Endothelial cell of umbilical vein (primary cell): ENCODE measurements around the gene CELSR1. TPM values are rescaled to one million over a fixed set of nuclear protein-coding genes. Genes with fewer than 3 reads are reported as not detected.

Source experiments
- BruUV-seq: library from RNA; stranded (reverse); fragments of 400-500 nt; replicated peaks from 2 replicates; lab custom pipeline; 2021; lab: Mats Ljungman, UMichigan
- CTCF ChIA-PET: fragments of 300-600, 350-600 bp; sonication (Branson Sonifier 250); formaldehyde crosslinking; loops from one replicate; lab custom pipeline; 2021; ENCODE audit warnings: antibody characterized with exemption, inconsistent platforms; lab: Charles Lee
- POLR2A ChIA-PET: fragments of 300-600, 350-600 bp; sonication (Branson Sonifier 250); formaldehyde crosslinking; loops from one replicate; lab custom pipeline; 2021; ENCODE audit warnings: antibody characterized with exemption, inconsistent platforms; lab: Charles Lee
- DNase-seq: peaks from one replicate; pipeline ENCODE4 v3.0.0-alpha.2; 2011; ENCODE audit warnings: low read depth, low spot score
- FAIRE-seq: peaks from 2 replicates; lab custom pipeline; 2011; peaks lifted over from hg19 to GRCh38; lab: Jason Lieb, UNC
- H2AFZ ChIP-seq: 2 replicates; pipeline ENCODE4 v1.6.0; 2012; ENCODE audit warnings: low read depth, low read length, control low read depth, inconsistent platforms
- H3K27ac ChIP-seq: 2 replicates; pipeline ENCODE4 v1.5.1; 2011; ENCODE audit warnings: low read depth, mild to moderate bottlenecking, control low read depth, low read length, moderate library complexity; ENCODE audit not compliant: insufficient read depth
- H3K27me3 ChIP-seq, 2 experiments: 2 replicates each; pipeline versions ENCODE4 v1.6.0 to v1.6.1; 2011; ENCODE audit warnings: low read length in 2 of 2, mixed read lengths in 1 of 2; ENCODE audit not compliant: control insufficient read depth in 2 of 2, insufficient read depth in 2 of 2
- H3K36me3 ChIP-seq, 2 experiments: 2 replicates in 1 of 2; 3 replicates in 1 of 2; pipeline ENCODE4 v1.5.1; 2011; ENCODE audit warnings: low read length in 2 of 2, mild to moderate bottlenecking in 1 of 2, moderate library complexity in 1 of 2; ENCODE audit not compliant: control insufficient read depth in 2 of 2, insufficient read depth in 2 of 2; ENCODE audit errors: extremely low read depth in 1 of 2
- H3K4me1 ChIP-seq: 3 replicates; pipeline ENCODE4 v1.5.1; 2011; ENCODE audit warnings: mild to moderate bottlenecking, low read length; ENCODE audit not compliant: control insufficient read depth, insufficient read depth; ENCODE audit errors: extremely low read depth
- H3K4me2 ChIP-seq: 2 replicates; pipeline ENCODE4 v1.6.1; 2011; ENCODE audit warnings: low read length, control low read depth, mixed read lengths; ENCODE audit not compliant: insufficient read depth
- H3K4me3 ChIP-seq, 3 experiments: fragments of 200-600 bp in 1 of 3; sonication (generic), shearing (Covaris generic) in 1 of 3; replicated peaks in 1 of 3; 2 replicates each; pipeline ENCODE4 v1.5.1; 2011 to 2016; ENCODE audit warnings: control low read depth in 3 of 3, low read length in 3 of 3, mild to moderate bottlenecking in 2 of 3, inconsistent platforms in 1 of 3, low read depth in 1 of 3, moderate library complexity in 1 of 3; ENCODE audit not compliant: insufficient read depth in 1 of 3
- H3K79me2 ChIP-seq: 2 replicates; pipeline ENCODE4 v1.6.0; 2012; ENCODE audit warnings: low read length, inconsistent platforms; ENCODE audit not compliant: control insufficient read depth, insufficient read depth
- H3K9ac ChIP-seq: replicated peaks from 2 replicates; pipeline ENCODE3; 2011; ENCODE audit warnings: low read length, control low read depth; ENCODE audit not compliant: insufficient read depth; ENCODE audit errors: extremely low read depth
- H3K9me1 ChIP-seq: replicated peaks from 3 replicates; pipeline ENCODE4 v1.6.0; 2011; ENCODE audit warnings: mild to moderate bottlenecking, low read length; ENCODE audit not compliant: control insufficient read depth, insufficient read depth; ENCODE audit errors: extremely low read depth
- H3K9me3 ChIP-seq: replicated peaks from 2 replicates; pipeline ENCODE4 v1.5.1; 2012; ENCODE audit warnings: low read length, inconsistent platforms; ENCODE audit not compliant: control insufficient read depth, insufficient read depth
- H4K20me1 ChIP-seq: replicated peaks from 2 replicates; pipeline ENCODE3; 2011; ENCODE audit warnings: mild to moderate bottlenecking, low read length; ENCODE audit not compliant: control insufficient read depth, insufficient read depth; ENCODE audit errors: extremely low read depth
- CTCF ChIP-seq, 2 donors: IDR thresholded peaks; 1 replicate in 1 of 2; 2 replicates in 1 of 2; pipeline ENCODE4 v1.5.1; 2011; ENCODE audit warnings: low read length in 2 of 2, mild to moderate bottlenecking in 2 of 2, moderate library complexity in 2 of 2, control low read depth in 1 of 2, inconsistent platforms in 1 of 2, low read depth in 1 of 2; ENCODE audit not compliant: insufficient read depth in 1 of 2; ENCODE audit errors: extremely low read depth in 1 of 2
- EZH2 ChIP-seq: IDR thresholded peaks from 2 replicates; pipeline ENCODE4 v1.6.1; 2012; ENCODE audit warnings: borderline replicate concordance, low read depth, mild to moderate bottlenecking, moderate library complexity, low read length, inconsistent platforms; ENCODE audit not compliant: severe bottlenecking
- FOS ChIP-seq: IDR thresholded peaks from 2 replicates; pipeline ENCODE4 v1.6.1; 2011; ENCODE audit warnings: mild to moderate bottlenecking, low read length, moderate library complexity, borderline replicate concordance; ENCODE audit not compliant: insufficient read depth
- GATA2 ChIP-seq: IDR thresholded peaks from 2 replicates; pipeline ENCODE4 v1.7.0; 2011; ENCODE audit warnings: low read depth, mild to moderate bottlenecking, moderate library complexity, mixed read lengths, low read length; ENCODE audit not compliant: insufficient read length, insufficient read depth
- JUN ChIP-seq: IDR thresholded peaks from 2 replicates; pipeline ENCODE4 v1.6.1; 2011; ENCODE audit warnings: borderline replicate concordance, low read depth; ENCODE audit not compliant: insufficient read length, insufficient read depth
- MAX ChIP-seq: IDR thresholded peaks from 2 replicates; pipeline ENCODE4 v1.6.1; 2011; ENCODE audit not compliant: insufficient read depth, insufficient read length
- MYC ChIP-seq: IDR thresholded peaks from one replicate; pipeline ENCODE4 v1.6.1; 2011; ENCODE audit warnings: mild to moderate bottlenecking, low read depth, low read length
- POLR2A ChIP-seq: IDR thresholded peaks from 2 replicates; pipeline ENCODE4 v1.6.1; 2012; ENCODE audit warnings: low read depth, mild to moderate bottlenecking, control low read depth, low read length
- POLR2AphosphoS5 ChIP-seq: IDR thresholded peaks from 2 replicates; pipeline ENCODE4 v1.6.1; 2012; ENCODE audit warnings: low read depth, mild to moderate bottlenecking, control low read depth, low read length, moderate library complexity; ENCODE audit not compliant: insufficient read depth
- dilution Hi-C: fragments of 300-500 bp; cut with MboI; formaldehyde crosslinking; loops from one replicate; pipeline ENCODE4 v1.15.0; 2019; ENCODE audit warnings: low sequenced_read_pairs; ENCODE audit not compliant: extremely low pct_ligation_motif_present
- intact Hi-C: fragments of 100-400 bp; cut with micrococcal nuclease; formaldehyde crosslinking; loops from one replicate; pipeline ENCODE4 v1.10.0; 2022
- polyA plus RNA-seq, 4 experiments: library from polyadenylated mRNA; depleted of rRNA in 3 of 4; stranded (reverse) in 3 of 4; unstranded in 1 of 4; fragments of >200 nt; gene quantifications; 2 replicates each; pipeline versions ENCODE4 v1.2.1 to v1.2.3, GENCODE V29; 2011 to 2012; ENCODE audit warnings: missing spikeins in 1 of 4
- total RNA-seq: library from RNA; stranded (reverse); gene quantifications from 2 replicates; pipeline ENCODE4 v1.2.3, GENCODE V29; 2021

CELSR1 gene
- total and polyA plus RNA-seq, 2 donors (not counting 3 experiments of a cell fraction or from before 2014, with no cell fraction given) = 3.7 to 5.4 TPM

DNA sequence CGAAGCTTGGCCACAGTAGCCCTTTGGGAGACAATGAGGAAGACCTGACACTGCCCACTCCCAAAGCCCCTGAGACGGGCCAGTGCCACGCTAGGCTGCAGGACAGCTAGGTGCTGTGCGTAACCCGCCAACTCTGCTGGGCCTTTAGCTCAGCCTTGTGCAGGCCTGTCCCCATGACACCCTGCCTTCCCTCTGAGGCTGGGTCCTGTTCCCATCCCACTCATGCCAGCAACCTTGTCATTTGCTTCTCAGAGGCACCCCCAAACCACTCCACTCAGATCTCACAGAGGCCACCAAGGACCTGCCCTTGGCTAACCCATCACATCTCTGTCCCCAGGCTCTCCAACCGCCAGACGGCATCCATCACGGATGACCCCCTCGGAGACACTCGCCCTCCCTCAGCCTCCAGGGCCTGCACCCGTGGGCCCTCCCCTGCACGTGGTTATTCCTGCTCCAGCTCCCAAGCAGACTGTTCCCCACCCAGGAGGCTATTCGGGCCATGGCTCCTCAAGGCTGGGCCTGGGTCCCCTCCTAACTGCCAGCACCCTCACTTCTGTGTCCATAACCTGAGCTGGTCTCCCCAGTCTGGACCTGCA lies 11.1 kb downstream of the CELSR1 start:
- ChIA-PET CTCF (interaction anchor here (1.8 kb wide), 1 partner anchor 159 kb away, joined by 9 read pairs; no protein-coding TSS in a partner anchor), POLR2A (no interaction called here)
- Histone ChIP-seq H4K20me1 (no peaks in the 10 kb centered on the region), H3K27ac (no peak overlapping the region), H3K36me3 (no peaks in the 10 kb centered on the region), H2AFZ (no peak overlapping the region), H3K9ac (no peak overlapping the region), H3K4me3 (no peak overlapping the region), H3K9me1 (no peaks in the 10 kb centered on the region), H3K79me2 (no peaks in the 10 kb centered on the region), H3K4me2 (no peak overlapping the region), H3K4me1 (peaks cover 5% of the 10 kb centered on the region), H3K27me3 (peaks cover 4 to 9% of the 10 kb centered on the region in 2 experiments), H3K9me3 (no peaks in the 10 kb centered on the region)
- TF ChIP-seq MYC (no peak), POLR2AphosphoS5 (no peak), GATA2 (no peak), JUN (no peak), FOS (no peak), POLR2A (no peak), EZH2 (no peak), CTCF (IDR thresholded peaks at IDR 0.05; ENCODE audit: extremely low read depth in 1 of 2, insufficient read depth in 1 of 2, low read depth in 1 of 2, low read length in 2 of 2) (no peak), MAX (no peak)
- DNase-seq (no peak), FAIRE-seq (no peak)
- dilution Hi-C loops (no loop called here), intact Hi-C loops (no loop called here)
- BruUV-seq = no TSS peak
